HepG2 (cell line): ENCODE results near the gene MYADML2. TPM values are rescaled to one million over a fixed set of nuclear protein-coding genes. Genes with fewer than 3 reads are reported as not detected.

Experiments used
- ATAC-seq: fragments of 200-7000 bp; cut with Tn5 transposase; 3 replicates; pipeline ENCODE4 v1.9.1; 2020; ENCODE audit warnings: mild to moderate bottlenecking, moderate library complexity
- BruUV-seq: library from RNA; stranded (reverse); fragments of 400-500 nt; replicated peaks from 2 replicates; lab custom pipeline; 2021; lab: Mats Ljungman, UMichigan
- CTCF ChIA-PET: fragments of 300-600 bp; formaldehyde crosslinking; extraction: SDS; loops from one replicate; lab custom pipeline; 2021; ENCODE audit warnings: low total read pairs, inconsistent platforms, low intra/inter-chr PET ratio; lab: Yijun Ruan, JAX
- POLR2A ChIA-PET: fragments of 350-600 bp; sonication (Branson Sonifier 250); formaldehyde crosslinking; loops from one replicate; lab custom pipeline; 2020; ENCODE audit warnings: antibody characterized with exemption, inconsistent platforms; lab: Yijun Ruan, JAX
- DNase-seq: peaks from one replicate; pipeline ENCODE4 v3.0.0-alpha.2; 2015; ENCODE audit warnings: low spot score
- FAIRE-seq: peaks from 3 replicates; lab custom pipeline; 2011; peaks lifted over from hg19 to GRCh38; lab: Jason Lieb, UNC
- H2AFZ ChIP-seq: one replicate; pipeline ENCODE4 v1.6.1; 2011; ENCODE audit warnings: low read length, inconsistent platforms
- H3K27ac ChIP-seq: fragments of 300-600 bp; 3 replicates; pipeline ENCODE4 v1.8.0; 2011; ENCODE audit warnings: mixed run types, mild to moderate bottlenecking, mixed read lengths, low read length, inconsistent platforms; ENCODE audit not compliant: insufficient read depth; ENCODE audit errors: extremely low read length
- H3K27me3 ChIP-seq, 2 experiments: fragments of 200-600 bp in 1 of 2; 2 replicates in 1 of 2; 3 replicates in 1 of 2; pipeline versions ENCODE4 v1.6.0 to v1.8.0; 2011; ENCODE audit warnings: low read length in 2 of 2, mild to moderate bottlenecking in 2 of 2, moderate library complexity in 2 of 2, inconsistent platforms in 1 of 2; ENCODE audit not compliant: insufficient read depth in 2 of 2, control insufficient read depth in 1 of 2
- H3K36me3 ChIP-seq, 2 experiments: fragments of 200-600 bp in 1 of 2; replicated peaks in 1 of 2; 2 replicates in 1 of 2; 3 replicates in 1 of 2; pipeline versions ENCODE4 v1.5.1 to v1.8.0; 2011; ENCODE audit warnings: low read length in 2 of 2, inconsistent platforms in 1 of 2; ENCODE audit not compliant: insufficient read depth in 2 of 2, control insufficient read depth in 1 of 2
- H3K4me1 ChIP-seq: 2 replicates; pipeline ENCODE4 v1.5.1; 2012; ENCODE audit warnings: low read length, inconsistent platforms; ENCODE audit not compliant: insufficient read depth
- H3K4me2 ChIP-seq: 2 replicates; pipeline ENCODE4 v1.6.0; 2011; ENCODE audit warnings: low read depth, low read length, inconsistent platforms
- H3K4me3 ChIP-seq, 3 experiments: fragments of 200-600 bp in 1 of 3; sonication (generic), shearing (Covaris generic) in 1 of 3; replicated peaks in 1 of 3; 2 replicates each; pipeline ENCODE4 v1.5.1; 2011 to 2016; ENCODE audit warnings: low read length in 3 of 3, inconsistent platforms in 2 of 3, low read depth in 2 of 3, mild to moderate bottlenecking in 2 of 3, control low read depth in 1 of 3, mixed read lengths in 1 of 3; ENCODE audit not compliant: insufficient read depth in 1 of 3
- H3K79me2 ChIP-seq: one replicate; pipeline ENCODE4 v1.6.1; 2011; ENCODE audit warnings: low read length, inconsistent platforms; ENCODE audit not compliant: insufficient read depth
- H3K9ac ChIP-seq: 2 replicates; pipeline ENCODE4 v1.6.0; 2011; ENCODE audit warnings: mild to moderate bottlenecking, low read depth, low read length, inconsistent platforms; ENCODE audit not compliant: insufficient read depth
- H3K9me3 ChIP-seq: 2 replicates; pipeline ENCODE4 v1.5.1; 2012; ENCODE audit warnings: mild to moderate bottlenecking, low read length
- H4K20me1 ChIP-seq: 2 replicates; pipeline ENCODE4 v1.6.0; 2011; ENCODE audit warnings: inconsistent platforms, mild to moderate bottlenecking, low read length, moderate library complexity; ENCODE audit not compliant: insufficient read depth
- ARNT ChIP-seq: fragments of 450-650 bp; IDR thresholded peaks from 2 replicates; pipeline ENCODE4 v1.6.1; 2017
- ATF4 ChIP-seq, 2 experiments: fragments of 450-650 bp in 1 of 2; sonication (generic) in 1 of 2; formaldehyde crosslinking; IDR thresholded peaks; 2 replicates each; pipeline versions ENCODE4 v1.5.0 to v1.8.0; 2020 to 2022; ENCODE audit warnings: mild to moderate bottlenecking in 1 of 2, missing genetic modification reagents in 1 of 2
- ETV6 ChIP-seq: sonication (generic); formaldehyde crosslinking; conservative IDR thresholded peaks from 2 replicates; pipeline ENCODE4 v1.4.0; 2020; ENCODE audit warnings: missing genetic modification reagents
- HNRNPK ChIP-seq: fragments of 200-400 bp; formaldehyde crosslinking; IDR thresholded peaks from 2 replicates; pipeline ENCODE4 v1.6.1; 2018; ENCODE audit warnings: low read length, low read depth, moderate library complexity, mild to moderate bottlenecking; ENCODE audit not compliant: poor library complexity, severe bottlenecking
- PAF1 ChIP-seq: IDR thresholded peaks from 2 replicates; pipeline ENCODE4 v1.6.1; 2016; ENCODE audit warnings: missing genetic modification reagents, missing compliant biosample characterization
- PATZ1 ChIP-seq: sonication (generic); formaldehyde crosslinking; IDR thresholded peaks from 2 replicates; pipeline ENCODE4 v1.4.0; 2020; ENCODE audit warnings: missing genetic modification reagents
- RBM22 ChIP-seq: fragments of 200-400 bp; formaldehyde crosslinking; optimal IDR thresholded peaks from 2 replicates; pipeline ENCODE3; 2017; ENCODE audit warnings: mild to moderate bottlenecking, low read length, moderate library complexity
- RCOR2 ChIP-seq: IDR thresholded peaks from 2 replicates; pipeline ENCODE4 v1.6.1; 2016; ENCODE audit warnings: missing biosample characterization, missing genetic modification reagents
- SALL2 ChIP-seq: sonication (generic); formaldehyde crosslinking; IDR thresholded peaks from 2 replicates; pipeline ENCODE4 v1.8.1; 2023; ENCODE audit warnings: mild to moderate bottlenecking, missing genetic modification reagents, inconsistent platforms
- SRSF1 ChIP-seq: fragments of 200-400 bp; formaldehyde crosslinking; optimal IDR thresholded peaks from 2 replicates; pipeline ENCODE3; 2017; ENCODE audit warnings: mild to moderate bottlenecking, low read depth, low read length, moderate library complexity
- ZNF225 ChIP-seq: sonication (generic); formaldehyde crosslinking; IDR thresholded peaks from 2 replicates; pipeline ENCODE4 v1.4.0; 2020; ENCODE audit warnings: mild to moderate bottlenecking, missing genetic modification reagents
- ZNF503 ChIP-seq: sonication (generic); formaldehyde crosslinking; IDR thresholded peaks from 2 replicates; pipeline ENCODE4 v1.4.0; 2020; ENCODE audit warnings: missing genetic modification reagents
- ZNF770 ChIP-seq: sonication (generic); formaldehyde crosslinking; IDR thresholded peaks from 2 replicates; pipeline ENCODE4 v1.5.0; 2020; ENCODE audit warnings: mild to moderate bottlenecking, missing genetic modification reagents
- WGBS: methylation state at CpG from one replicate; pipeline ENCODE4 v1.1.6; 2017; ENCODE audit warnings: low lambda C conversion rate; 5-methylcytosine and 5-hydroxymethylcytosine counted together
- in situ Hi-C: cut with HindIII; loops from 2 replicates; pipeline ENCODE4 v1.10.0; 2017; ENCODE audit warnings: low pct_unique_long_range_greater_than_20kb; ENCODE audit not compliant: extremely low pct_ligation_motif_present
- intact Hi-C: fragments of 100-400 bp; cut with micrococcal nuclease; formaldehyde crosslinking; loops from one replicate; pipeline ENCODE4 v1.10.0; 2022; ENCODE audit not compliant: unreplicated experiment
- polyA plus RNA-seq, 8 experiments: library from polyadenylated mRNA; depleted of rRNA in 3 of 8; stranded (reverse) in 7 of 8; unstranded in 1 of 8; fragments of >200 nt; fragmentation: Illumina TruSeq in 4 of 8; extraction: Trizol in 4 of 8; gene quantifications; 2 replicates each; pipeline versions ENCODE4 v1.2.1 to v1.2.3, GENCODE V29; 2011 to 2016; ENCODE audit warnings: low read depth in 4 of 8, missing spikeins in 1 of 8, mixed read lengths in 1 of 8; ENCODE audit not compliant: insufficient read depth in 1 of 8
- total RNA-seq, 5 experiments: library from RNA; depleted of rRNA; stranded (reverse); fragments of >200 nt; fragmentation: Illumina TruSeq; extraction: Trizol; gene quantifications; 2 replicates each; pipeline ENCODE4 v1.2.3, GENCODE V29; 2016; ENCODE audit warnings: low read depth in 1 of 5

Gene MYADML2
- total and polyA plus RNA-seq, 2 of the 13 experiments (the other 11 are each of a cell fraction or from before 2014, with no cell fraction given), result not detected

GRCh38 chr17:81954131-81955057 is 7.4 kb upstream of the MYADML2 start:
- in situ Hi-C loops, result loop anchor here (5.0 kb wide), 2 partner anchors 43 to 68 kb away; partner anchors contain the start of genes CENPX and LRRC45
- peaks cover 67% of the 10 kb centered on the region for H3K4me1 ChIP-seq
- H3K9me3 ChIP-seq, result no peaks in the 10 kb centered on the region
- CTCF ChIA-PET, result interaction anchor here (1.4 kb wide), 1 partner anchor 67 kb away, joined by 4 read pairs; no protein-coding TSS in a partner anchor
- WGBS, result 79% methylated on average over 19 of the region's 19 CpGs
- FAIRE-seq (no peak), ATAC-seq (peak; percentile 4; the same call in 2 of the 3 replicates), DNase-seq (no peak)
- H3K27me3 ChIP-seq, result no peaks in the 10 kb centered on the region; a peak in 1 of 5 replicates
- peaks cover 24% of the 10 kb centered on the region for H4K20me1 ChIP-seq
- no peak overlapping the region for H3K4me3 ChIP-seq
- peak overlapping the region; percentile 23 for H3K27ac ChIP-seq
- H3K36me3 ChIP-seq, result peaks cover 33 to 55% of the 10 kb centered on the region in 2 experiments
- H3K4me2 ChIP-seq, result no peak overlapping the region
- no TSS peak for BruUV-seq
- intact Hi-C loops, result no loop called here
- 0 out of 2 replicates have a peak overlapping the region, but pooled peaks have one; percentile 23 for H3K9ac ChIP-seq
- no peak overlapping the region for H2AFZ ChIP-seq
- H3K79me2 ChIP-seq, result peaks cover 29% of the 10 kb centered on the region
- POLR2A ChIA-PET, result interaction anchor here (0.9 to 9.7 kb wide), 20 partner anchors 8 to 103 kb away, joined by 3 to 136 read pairs (median 10); partner anchors contain the start of genes CENPX, DCXR, LRRC45 and MAFG
- TF ChIP-seq PAF1 (0 out of 2 replicates have a peak, but pooled peaks have one; percentile 37), ATF4 (CRISPR knock-in tag; IDR thresholded peaks at IDR 0.05) (0 out of 4 replicates have a peak, but pooled peaks of 1 of the 2 experiments have one; percentile 28), ARNT (no peak), ZNF770 (peak; percentile 72), PATZ1 (CRISPR knock-in tag) (0 out of 2 replicates have a peak, but pooled peaks have one; percentile 12), ZNF225 (CRISPR knock-in tag) (no peak), SALL2 (CRISPR knock-in tag) (peak; percentile 76; the same call in 1 of the 2 replicates), SRSF1 (peak; percentile 34), ZNF503 (CRISPR knock-in tag) (0 out of 2 replicates have a peak, but pooled peaks have one; percentile 24), ETV6 (CRISPR knock-in tag) (no peak), RCOR2 (CRISPR knock-in tag) (no peak), HNRNPK (no peak), RBM22 (peak; percentile 57)
